Body of pancreas (tissue), 4 donors: ENCODE measurements around the gene GFI1.

Experiments used
- CTCF ChIP-seq, 7 experiments: fragments of 450-650 bp in 4 of 7; fragments of 200-600 bp in 3 of 7; sonication (generic) in 3 of 7; IDR thresholded peaks; one replicate each; pipeline ENCODE4 v1.5.1; 2016 to 2019; ENCODE audit warnings: antibody characterized with exemption in 7 of 7
- POLR2A ChIP-seq, 3 donors: fragments of 450-650 bp; IDR thresholded peaks; one replicate each; pipeline ENCODE4 v1.6.1; 2016; ENCODE audit warnings: antibody characterized with exemption in 3 of 3, mild to moderate bottlenecking in 2 of 3

- peak in 6 of 7 experiments; percentile 12 to 68 (median 57) for TF ChIP-seq CTCF (IDR thresholded peaks at IDR 0.05)
- peak; percentile 86 to 92 (median 89) for TF ChIP-seq POLR2A (IDR thresholded peaks at IDR 0.05)
Observed at GRCh38 chr1:92485381-92486250, 1.1 kb downstream of the GFI1 start.
